ENCODE data around the gene CACNA2D3.

- TF ChIP-seq GATA3 (IDR thresholded peaks at IDR 0.05; ENCODE audit: low read depth, low read length) (no peak), GATA2 (IDR thresholded peaks at IDR 0.05; ENCODE audit: low read depth, low read length) (no peak)
Observed at GRCh38 chr3:54895613-54896012, 773.3 kb downstream of the CACNA2D3 start.
